ENCODE measurements around the gene REXO2.

REXO2 gene

GRCh38 chr11:114439229-114440120, at the start of gene REXO2:
REXO2 (plus strand) TSS chr11:114439467; CDS start chr11:114439529, 62 bp downstream.
- in situ Hi-C loops (cut with MboI; ENCODE audit: low sequenced_read_pairs), result no loop called here

- in situ Hi-C loops (cut with MboI; ENCODE audit: low sequenced_read_pairs), result no loop called here
Measured at GRCh38 chr11:114392735-114393667, 46.3 kb upstream of the REXO2 start.

GRCh38 chr11:114395736-114396135, 43.5 kb upstream of the REXO2 start:
- in situ Hi-C loops (cut with MboI; ENCODE audit: low sequenced_read_pairs), result no loop called here

- in situ Hi-C loops (cut with MboI; ENCODE audit: low sequenced_read_pairs), result no loop called here
Measured at GRCh38 chr11:114396916-114397315, 42.4 kb upstream of the REXO2 start.

GRCh38 chr11:114397349-114397982, 41.8 kb upstream of the REXO2 start:
- in situ Hi-C loops (cut with MboI; ENCODE audit: low sequenced_read_pairs), result no loop called here

GRCh38 chr11:114398303-114398920, 40.9 kb upstream of the REXO2 start:
- in situ Hi-C loops (cut with MboI; ENCODE audit: low sequenced_read_pairs), result no loop called here

- in situ Hi-C loops (cut with MboI; ENCODE audit: low sequenced_read_pairs), result no loop called here
Measured at GRCh38 chr11:114399490-114400215, 39.6 kb upstream of the REXO2 start.

GRCh38 chr11:114400216-114400914, 38.9 kb upstream of the REXO2 start, which contains the start of the genes C11orf71 and RBM7:
C11orf71 (minus strand) TSS chr11:114400511; CDS start chr11:114400331, 180 bp downstream.
RBM7 (plus strand) TSS chr11:114400666; CDS start chr11:114400672, 6 bp downstream.
- in situ Hi-C loops (cut with MboI; ENCODE audit: low sequenced_read_pairs), result no loop called here

- in situ Hi-C loops (cut with MboI; ENCODE audit: low sequenced_read_pairs), result no loop called here
Measured at GRCh38 chr11:114400915-114401223, 38.4 kb upstream of the REXO2 start.

GRCh38 chr11:114401311-114401710, 38.0 kb upstream of the REXO2 start:
- in situ Hi-C loops (cut with MboI; ENCODE audit: low sequenced_read_pairs), result no loop called here

- in situ Hi-C loops (cut with MboI; ENCODE audit: low sequenced_read_pairs), result no loop called here
Measured at GRCh38 chr11:114412946-114413345, 26.3 kb upstream of the REXO2 start.

GRCh38 chr11:114413958-114414357, 25.3 kb upstream of the REXO2 start:
- in situ Hi-C loops (cut with MboI; ENCODE audit: low sequenced_read_pairs), result no loop called here

GRCh38 chr11:114416441-114416961, 22.8 kb upstream of the REXO2 start:
- in situ Hi-C loops (cut with MboI; ENCODE audit: low sequenced_read_pairs), result no loop called here

- in situ Hi-C loops (cut with MboI; ENCODE audit: low sequenced_read_pairs), result no loop called here
Measured at GRCh38 chr11:114426280-114426679, 13.0 kb upstream of the REXO2 start.

- in situ Hi-C loops (cut with MboI; ENCODE audit: low sequenced_read_pairs), result no loop called here
Measured at GRCh38 chr11:114430290-114430689, 9.0 kb upstream of the REXO2 start.

GRCh38 chr11:114432893-114433292, 6.4 kb upstream of the REXO2 start:
- in situ Hi-C loops (cut with MboI; ENCODE audit: low sequenced_read_pairs), result no loop called here

- in situ Hi-C loops (cut with MboI; ENCODE audit: low sequenced_read_pairs), result no loop called here
Measured at GRCh38 chr11:114433376-114433775, 5.9 kb upstream of the REXO2 start.

GRCh38 chr11:114438303-114438702, 964 bp upstream of the REXO2 start:
- in situ Hi-C loops (cut with MboI; ENCODE audit: low sequenced_read_pairs), result no loop called here
